Calu3 (cell line): ENCODE data around the gene ORAI1. TPM values are rescaled to one million over a fixed set of nuclear protein-coding genes. Genes with fewer than 3 reads are reported as not detected.
"Not testable (repeated sequence)": the region's sequence is repeated elsewhere in the genome, so short reads cannot be mapped to it uniquely, and the experiment has no call there.

Experiments
- BruUV-seq: library from RNA; stranded (reverse); fragments of 400-500 nt; replicated peaks from 2 replicates; lab custom pipeline; 2021; lab: Mats Ljungman, UMichigan
- CTCF ChIA-PET: fragments of 300-600 bp; sonication (Branson Sonifier 250); formaldehyde crosslinking; loops from one replicate; lab custom pipeline; 2022; ENCODE audit warnings: antibody characterized with exemption; lab: Charles Lee
- DNase-seq: peaks from one replicate; pipeline ENCODE4 v3.0.0; 2022
- H3K27ac Mint-ChIP-seq: one replicate; pipeline ENCODE4 v1.8.0; 2022; ENCODE audit warnings: mixed read lengths; ENCODE audit not compliant: unreplicated experiment
- H3K27me3 Mint-ChIP-seq: one replicate; pipeline ENCODE4 v1.8.0; 2022; ENCODE audit warnings: mixed read lengths; ENCODE audit not compliant: unreplicated experiment
- H3K36me3 Mint-ChIP-seq: one replicate; pipeline ENCODE4 v1.8.0; 2022; ENCODE audit warnings: mild to moderate bottlenecking, moderate library complexity, mixed read lengths; ENCODE audit not compliant: insufficient read depth, unreplicated experiment
- H3K4me1 Mint-ChIP-seq: one replicate; pipeline ENCODE4 v1.8.0; 2022; ENCODE audit warnings: mild to moderate bottlenecking, low read depth, mixed read lengths; ENCODE audit not compliant: unreplicated experiment
- H3K4me3 Mint-ChIP-seq: one replicate; pipeline ENCODE4 v1.8.0; 2022; ENCODE audit warnings: mild to moderate bottlenecking, low read depth, moderate library complexity, mixed read lengths; ENCODE audit not compliant: unreplicated experiment
- H3K9me3 Mint-ChIP-seq: one replicate; pipeline ENCODE4 v1.8.0; 2022; ENCODE audit warnings: low read depth, mixed read lengths; ENCODE audit not compliant: unreplicated experiment
- intact Hi-C: fragments of 100-400 bp; cut with micrococcal nuclease; formaldehyde crosslinking; loops from one replicate; pipeline ENCODE4 v1.10.0; 2022; ENCODE audit not compliant: unreplicated experiment
- total RNA-seq: library from RNA; stranded (reverse); gene quantifications from 2 replicates; pipeline ENCODE4 v1.2.3, GENCODE V29; 2022
- TF ChIP-seq, protein P1 (sequence below): fragments of 200-600 bp; IDR thresholded peaks from one replicate; pipeline ENCODE4 v1.8.0; 2022; ENCODE audit warnings: antibody characterized with exemption; ENCODE audit not compliant: unreplicated experiment

ORAI1 gene
- total RNA-seq, 1 experiment from 2014 or later: 35.5 TPM

DNA sequence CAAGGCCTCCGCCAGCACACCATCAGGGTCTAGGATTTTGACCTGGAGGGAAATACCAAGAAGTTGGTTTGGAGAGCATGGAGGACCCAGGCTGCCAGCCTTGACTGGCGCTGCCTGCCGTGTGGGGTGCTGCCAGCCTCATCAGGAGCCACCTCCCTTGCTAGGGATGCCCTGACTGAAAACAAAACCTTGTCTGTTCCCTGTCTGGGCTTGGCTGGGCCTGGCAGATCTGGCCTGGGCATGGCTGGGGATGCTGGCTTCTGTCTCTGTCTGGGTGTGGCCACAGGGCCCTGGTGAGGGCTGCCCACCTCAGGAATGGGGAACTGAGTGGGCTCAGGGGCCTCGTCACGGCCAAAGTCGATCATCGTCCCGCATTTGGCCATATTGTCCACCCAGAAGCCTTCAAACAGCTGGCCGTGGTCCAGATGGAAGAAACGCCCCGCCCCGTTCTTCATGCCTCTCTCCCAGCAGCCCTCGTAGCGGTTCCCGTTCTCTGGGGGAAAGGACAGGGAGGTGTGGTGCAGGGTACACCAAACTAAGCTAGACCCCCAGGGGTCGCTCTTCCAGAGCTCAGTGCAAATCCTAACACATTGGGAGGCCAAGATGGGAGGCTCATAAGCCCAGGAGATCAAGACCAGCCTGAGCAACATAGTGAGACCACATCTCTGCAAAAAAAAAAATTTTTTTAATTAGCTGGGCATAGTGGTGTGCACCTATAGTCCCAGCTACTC lies 26.6 kb downstream of the ORAI1 start:
- BruUV-seq: no TSS peak
- no peaks in the 10 kb centered on the region for H3K27me3 Mint-ChIP-seq
- peaks cover 4% of the 10 kb centered on the region for H3K36me3 Mint-ChIP-seq
- H3K9me3 Mint-ChIP-seq: no peaks in the 10 kb centered on the region
- no peak for DNase-seq
- TF ChIP-seq, protein P1, sequence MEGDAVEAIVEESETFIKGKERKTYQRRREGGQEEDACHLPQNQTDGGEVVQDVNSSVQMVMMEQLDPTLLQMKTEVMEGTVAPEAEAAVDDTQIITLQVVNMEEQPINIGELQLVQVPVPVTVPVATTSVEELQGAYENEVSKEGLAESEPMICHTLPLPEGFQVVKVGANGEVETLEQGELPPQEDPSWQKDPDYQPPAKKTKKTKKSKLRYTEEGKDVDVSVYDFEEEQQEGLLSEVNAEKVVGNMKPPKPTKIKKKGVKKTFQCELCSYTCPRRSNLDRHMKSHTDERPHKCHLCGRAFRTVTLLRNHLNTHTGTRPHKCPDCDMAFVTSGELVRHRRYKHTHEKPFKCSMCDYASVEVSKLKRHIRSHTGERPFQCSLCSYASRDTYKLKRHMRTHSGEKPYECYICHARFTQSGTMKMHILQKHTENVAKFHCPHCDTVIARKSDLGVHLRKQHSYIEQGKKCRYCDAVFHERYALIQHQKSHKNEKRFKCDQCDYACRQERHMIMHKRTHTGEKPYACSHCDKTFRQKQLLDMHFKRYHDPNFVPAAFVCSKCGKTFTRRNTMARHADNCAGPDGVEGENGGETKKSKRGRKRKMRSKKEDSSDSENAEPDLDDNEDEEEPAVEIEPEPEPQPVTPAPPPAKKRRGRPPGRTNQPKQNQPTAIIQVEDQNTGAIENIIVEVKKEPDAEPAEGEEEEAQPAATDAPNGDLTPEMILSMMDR: no peak
- H3K27ac Mint-ChIP-seq: no peak overlapping the region
- CTCF ChIA-PET: interaction anchor here (0.6 kb wide), 1 partner anchor 39 kb away, joined by 5 read pairs; no protein-coding TSS in a partner anchor
- intact Hi-C loops: no loop called here
- no peaks in the 10 kb centered on the region for H3K4me1 Mint-ChIP-seq
- H3K4me3 Mint-ChIP-seq: no peak overlapping the region

DNA sequence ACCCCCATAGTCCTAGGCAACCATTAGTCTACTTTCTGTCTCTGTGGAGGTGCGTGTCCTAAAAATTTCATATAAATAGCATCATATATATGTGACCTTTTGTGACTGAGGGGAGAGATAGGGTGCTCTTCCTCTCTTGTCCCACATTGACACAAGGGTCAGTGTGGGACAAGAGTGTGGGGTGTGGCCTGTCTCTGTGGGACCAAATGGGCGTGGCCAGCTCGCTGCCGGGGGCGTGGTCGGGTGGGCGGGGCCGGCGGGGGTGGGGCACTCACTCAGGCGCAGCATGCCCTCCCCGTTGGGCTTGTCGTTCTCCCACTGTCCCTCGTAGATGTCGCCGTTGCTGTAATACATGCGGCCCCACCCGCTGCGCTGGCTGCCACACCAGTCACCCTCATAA lies 27.7 kb downstream of the ORAI1 start:
- DNase-seq: no peak
- intact Hi-C loops: no loop called here
- Mint-ChIP-seq H3K9me3 (no peaks in the 10 kb centered on the region), H3K4me3 (no peak overlapping the region), H3K27ac (no peak overlapping the region), H3K27me3 (no peaks in the 10 kb centered on the region), H3K36me3 (peaks cover 4% of the 10 kb centered on the region), H3K4me1 (peaks cover 4% of the 10 kb centered on the region)
- no TSS peak for BruUV-seq
- CTCF ChIA-PET: interaction anchor here (0.6 kb wide), 1 partner anchor 123 kb away, joined by 3 read pairs; no protein-coding TSS in a partner anchor
- TF ChIP-seq, protein P1: no peak

DNA sequence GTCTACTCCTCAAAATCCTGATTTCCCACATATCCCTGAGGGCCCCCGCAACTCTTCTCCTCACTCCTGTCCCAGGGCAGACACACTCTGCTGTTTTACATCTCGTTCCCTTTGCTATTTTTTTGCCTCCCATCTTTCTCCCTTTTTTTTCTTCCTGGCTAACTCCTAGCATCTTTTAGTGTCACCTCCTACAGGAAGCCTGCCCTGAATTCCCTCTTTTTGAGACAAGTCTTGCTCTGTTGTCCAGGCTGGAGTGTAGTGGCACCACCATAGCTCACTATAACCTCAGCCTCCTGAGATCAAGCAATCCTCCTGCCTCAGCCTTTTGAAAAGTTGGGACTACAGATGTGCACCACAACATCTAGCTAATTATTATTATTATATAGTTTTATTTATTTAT lies 29.8 kb downstream of the ORAI1 start:
- intact Hi-C loops: no loop called here
- CTCF ChIA-PET: interaction anchor here (0.7 kb wide), 1 partner anchor 149 kb away, joined by 3 read pairs; no protein-coding TSS in a partner anchor
- DNase-seq: no peak
- H3K27me3 Mint-ChIP-seq: no peaks in the 10 kb centered on the region
- H3K27ac Mint-ChIP-seq: no peak overlapping the region
- peaks cover 9% of the 10 kb centered on the region for H3K4me1 Mint-ChIP-seq
- H3K4me3 Mint-ChIP-seq: no peak overlapping the region
- no peaks in the 10 kb centered on the region for H3K9me3 Mint-ChIP-seq
- peaks cover 4% of the 10 kb centered on the region for H3K36me3 Mint-ChIP-seq
- BruUV-seq: no TSS peak
- TF ChIP-seq, protein P1: no peak

DNA sequence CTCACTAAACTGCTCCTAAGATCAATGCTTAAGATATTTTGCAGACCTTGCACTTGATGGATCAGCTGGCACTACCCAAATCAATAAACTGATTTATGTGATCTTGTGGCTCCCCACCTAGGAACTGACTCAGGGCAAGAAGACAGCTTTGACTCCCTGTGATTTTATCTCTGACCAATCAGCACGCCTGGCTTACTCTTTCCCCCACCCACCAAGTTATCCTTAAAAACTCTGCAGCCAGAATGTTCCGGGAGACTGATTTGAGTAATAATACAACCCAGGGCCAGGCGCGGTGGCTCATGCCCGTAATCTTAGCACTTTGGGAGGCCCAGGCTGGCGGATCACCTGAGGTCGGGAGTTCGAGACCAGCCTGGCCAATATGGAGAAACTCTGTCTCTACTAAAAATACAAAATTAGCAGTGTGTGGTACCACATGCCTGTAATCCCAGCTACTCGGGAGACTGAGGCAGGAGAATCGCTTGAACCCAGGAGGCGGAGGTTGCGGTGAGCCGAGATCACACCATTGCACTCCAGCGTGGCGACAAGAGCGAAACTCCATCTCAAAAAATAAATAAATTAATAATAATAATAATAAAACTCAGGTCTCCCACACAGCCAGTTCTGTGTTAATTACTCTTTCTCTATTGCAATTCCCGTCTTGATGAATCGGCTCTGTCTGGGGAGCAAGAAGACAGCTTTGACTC lies 31.1 kb downstream of the ORAI1 start:
- Mint-ChIP-seq H3K9me3 (no peaks in the 10 kb centered on the region), H3K4me1 (peaks cover 9% of the 10 kb centered on the region), H3K27me3 (no peaks in the 10 kb centered on the region), H3K4me3 (no peak overlapping the region), H3K36me3 (peaks cover 4% of the 10 kb centered on the region), H3K27ac (no peak overlapping the region)
- TF ChIP-seq, protein P1: no peak
- intact Hi-C loops: no loop called here
- CTCF ChIA-PET: interaction anchor here (1.2 kb wide), 1 partner anchor 105 kb away, joined by 8 read pairs; no protein-coding TSS in a partner anchor
- no TSS peak for BruUV-seq
- DNase-seq: no peak

DNA sequence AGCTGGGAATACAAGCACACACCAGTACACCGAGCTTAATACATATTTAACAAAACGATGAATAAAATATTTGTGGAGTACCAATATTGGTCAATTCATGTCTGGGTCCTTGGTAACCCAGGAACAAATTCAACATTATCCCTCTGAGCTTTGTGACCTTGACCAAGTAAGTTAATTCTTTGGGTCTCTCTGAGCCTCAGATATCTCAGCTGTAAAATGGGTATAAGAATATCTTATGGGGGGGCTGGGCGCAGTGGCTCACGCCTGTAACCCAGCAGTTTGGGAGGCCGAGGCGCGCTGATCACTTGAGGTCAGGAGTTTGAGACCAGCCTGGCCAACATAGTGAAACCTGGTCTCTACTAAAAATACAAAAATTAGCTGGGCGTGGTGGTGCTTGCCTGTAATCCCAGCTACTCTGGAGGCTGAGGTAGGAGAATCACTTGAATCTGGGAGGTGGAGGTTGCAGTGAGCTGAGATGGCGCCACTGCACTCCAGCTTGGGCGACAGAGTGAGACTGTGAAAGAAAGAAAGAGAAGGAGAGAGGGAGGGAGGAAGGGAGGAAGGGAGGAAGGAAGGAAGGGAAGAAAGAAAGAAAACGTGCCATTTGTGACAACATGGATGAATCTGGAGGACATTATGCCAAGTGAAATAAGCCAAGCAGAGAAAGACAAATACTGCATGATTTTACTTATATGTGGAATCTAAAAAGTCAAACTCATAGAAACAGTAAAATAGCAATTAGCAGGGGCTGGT lies 35.2 kb downstream of the ORAI1 start:
- H3K9me3 Mint-ChIP-seq, DNase-seq, H3K27ac Mint-ChIP-seq, intact Hi-C loops, H3K27me3 Mint-ChIP-seq, H3K4me1 Mint-ChIP-seq, H3K4me3 Mint-ChIP-seq, BruUV-seq, H3K36me3 Mint-ChIP-seq: not testable (repeated sequence)
- CTCF ChIA-PET: interaction anchor here (0.6 kb wide), 2 partner anchors 113 to 189 kb away, joined by 3 read pairs; no protein-coding TSS in a partner anchor
